HG03571 (cell line): Measurements from ENCODE around the gene CAMK1.

Experiments used
- ATAC-seq: cut with Tn5 transposase; IDR thresholded peaks from one replicate; pipeline ENCODE4 v1.9.1; 2021; ENCODE audit not compliant: unreplicated experiment

CAMK1 gene

DNA sequence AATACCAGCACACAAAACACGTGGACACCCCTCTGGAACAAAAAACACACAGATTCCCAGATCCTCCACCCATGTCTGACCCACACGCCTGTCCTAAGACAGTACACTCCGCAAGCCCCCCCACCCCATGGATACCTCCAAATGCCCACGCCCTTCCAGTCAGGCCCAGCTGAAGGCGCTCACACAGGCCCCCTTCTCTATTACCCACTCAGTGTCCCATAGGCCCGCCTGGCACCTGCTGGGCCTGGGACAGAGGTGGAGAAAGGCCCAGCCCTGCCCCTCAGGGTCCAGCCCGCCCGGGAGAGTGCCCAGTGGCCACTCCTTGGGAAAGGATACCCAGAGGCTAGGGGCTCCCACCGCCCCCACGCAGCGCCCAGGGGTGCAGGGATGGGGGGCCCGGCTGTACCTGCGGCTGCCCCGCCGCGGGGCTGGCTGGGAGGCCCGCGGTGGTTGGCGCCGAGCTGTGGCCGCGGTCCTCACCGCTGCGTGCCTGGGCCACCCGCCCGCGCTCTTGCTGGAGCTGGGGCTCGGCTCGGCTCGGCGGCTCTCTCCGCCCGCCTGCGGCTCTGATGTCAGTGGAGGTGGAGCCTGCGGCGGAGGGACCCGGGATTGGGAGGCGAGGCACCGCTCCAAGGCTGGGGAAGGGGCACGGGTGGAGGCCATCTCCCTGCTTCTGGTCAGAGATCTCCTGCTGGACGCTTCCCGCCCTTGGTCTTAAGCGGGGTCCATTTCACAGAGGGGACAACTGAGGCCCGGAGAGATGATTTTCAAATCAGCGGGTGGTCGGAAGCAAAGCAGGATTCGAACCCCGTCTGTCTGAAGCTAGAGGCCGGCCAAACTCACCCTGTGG, at the start of gene CAMK1:
Gene CAMK1 (minus strand): TSS at position 522 of the 850 bp plus-strand sequence. CDS start 2,198 bp downstream, outside the sequence.
- no peak for ATAC-seq

- ATAC-seq = no peak
These were observed 49.1 kb upstream of the CAMK1 start for GRCh38 chr3:9818666-9819335.

DNA sequence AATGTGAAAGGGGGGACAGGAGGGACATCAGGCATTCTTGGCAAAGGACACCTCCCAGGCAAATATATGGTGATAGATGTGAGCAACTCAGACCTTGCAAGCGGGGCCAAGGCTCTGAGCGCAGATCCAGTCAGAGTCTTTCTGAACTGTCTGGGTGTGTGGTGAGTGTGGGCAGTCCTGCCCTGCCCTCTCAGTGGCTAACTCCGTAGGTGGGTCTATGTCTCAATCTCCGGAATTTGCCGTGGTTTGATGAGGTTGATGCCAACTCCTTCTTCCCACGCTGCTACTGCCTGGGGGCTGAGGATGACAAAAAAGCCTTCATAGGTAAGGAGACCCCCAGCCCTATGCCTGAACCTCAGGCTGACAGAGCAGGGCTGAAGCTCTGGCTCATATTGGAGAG, 47.7 kb upstream of the CAMK1 start:
- ATAC-seq = no peak

DNA sequence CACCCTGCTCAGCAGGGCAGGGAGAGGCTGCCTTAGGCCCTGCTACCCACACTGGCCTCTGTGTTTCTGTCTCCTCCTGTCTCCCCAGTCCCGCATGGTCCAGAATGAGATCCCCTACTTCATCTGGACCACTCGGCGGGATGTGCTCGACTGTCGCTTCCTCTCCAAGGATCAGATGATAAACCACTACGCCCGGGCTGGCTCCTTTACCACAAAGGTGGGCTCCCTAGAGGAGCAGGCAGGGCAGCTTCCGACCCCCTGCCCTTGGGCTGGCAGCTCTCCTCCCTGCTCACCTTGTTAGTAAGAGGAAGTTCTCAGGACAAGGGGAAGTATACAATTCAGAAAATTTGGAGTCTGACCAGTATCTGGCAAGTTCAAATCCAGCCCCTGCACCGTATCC, 46.2 kb upstream of the CAMK1 start:
- ATAC-seq = no peak

DNA sequence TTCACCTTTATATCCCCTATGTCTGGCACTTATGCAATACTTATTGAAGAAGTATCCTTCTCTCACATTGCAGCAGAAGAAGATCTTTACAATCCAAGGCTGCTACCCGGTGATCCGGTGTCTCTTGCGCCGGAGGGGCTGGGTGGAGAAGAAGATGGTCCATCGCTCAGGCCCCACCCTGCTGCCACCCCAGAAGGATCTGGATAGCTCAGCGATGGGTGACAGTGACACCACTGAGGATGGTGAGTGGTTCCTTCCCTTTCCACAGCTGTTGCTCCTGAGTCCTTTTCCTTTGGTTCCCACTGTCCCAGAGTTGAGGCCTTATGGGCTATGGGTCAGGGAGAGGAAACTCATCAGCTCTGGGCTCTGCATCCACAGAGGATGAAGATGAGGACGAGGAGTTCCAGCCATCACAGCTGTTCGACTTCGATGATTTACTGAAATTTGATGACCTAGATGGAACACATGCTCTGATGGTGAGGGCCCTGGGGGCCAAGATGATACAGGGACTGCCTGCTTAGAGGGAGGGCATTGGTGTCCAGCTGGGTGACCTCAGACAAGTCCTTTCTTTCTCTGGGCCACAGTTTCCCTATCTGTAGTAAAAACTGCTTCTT, 43.2 kb upstream of the CAMK1 start:
- ATAC-seq = no peak

- ATAC-seq = no peak
These were observed 41.1 kb upstream of the CAMK1 start for GRCh38 chr3:9810846-9811245.

DNA sequence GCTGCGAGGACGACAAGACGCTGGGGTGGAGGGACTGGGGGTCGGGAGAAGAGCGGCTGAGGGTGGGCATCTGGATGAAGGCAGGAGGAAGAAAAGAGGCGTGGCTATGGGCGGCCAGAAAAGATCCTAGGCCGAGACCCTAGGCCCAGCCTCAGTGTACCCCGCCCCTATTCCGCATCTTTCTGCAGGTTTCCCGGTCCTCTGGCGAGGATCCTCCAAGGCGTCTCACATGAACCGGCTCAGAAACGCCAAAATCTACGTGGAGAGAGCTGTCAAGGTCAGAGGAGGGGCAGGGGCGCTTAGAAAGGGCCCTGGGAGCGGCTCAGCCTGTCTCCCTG, 40.7 kb upstream of the CAMK1 start:
- no peak for ATAC-seq

DNA sequence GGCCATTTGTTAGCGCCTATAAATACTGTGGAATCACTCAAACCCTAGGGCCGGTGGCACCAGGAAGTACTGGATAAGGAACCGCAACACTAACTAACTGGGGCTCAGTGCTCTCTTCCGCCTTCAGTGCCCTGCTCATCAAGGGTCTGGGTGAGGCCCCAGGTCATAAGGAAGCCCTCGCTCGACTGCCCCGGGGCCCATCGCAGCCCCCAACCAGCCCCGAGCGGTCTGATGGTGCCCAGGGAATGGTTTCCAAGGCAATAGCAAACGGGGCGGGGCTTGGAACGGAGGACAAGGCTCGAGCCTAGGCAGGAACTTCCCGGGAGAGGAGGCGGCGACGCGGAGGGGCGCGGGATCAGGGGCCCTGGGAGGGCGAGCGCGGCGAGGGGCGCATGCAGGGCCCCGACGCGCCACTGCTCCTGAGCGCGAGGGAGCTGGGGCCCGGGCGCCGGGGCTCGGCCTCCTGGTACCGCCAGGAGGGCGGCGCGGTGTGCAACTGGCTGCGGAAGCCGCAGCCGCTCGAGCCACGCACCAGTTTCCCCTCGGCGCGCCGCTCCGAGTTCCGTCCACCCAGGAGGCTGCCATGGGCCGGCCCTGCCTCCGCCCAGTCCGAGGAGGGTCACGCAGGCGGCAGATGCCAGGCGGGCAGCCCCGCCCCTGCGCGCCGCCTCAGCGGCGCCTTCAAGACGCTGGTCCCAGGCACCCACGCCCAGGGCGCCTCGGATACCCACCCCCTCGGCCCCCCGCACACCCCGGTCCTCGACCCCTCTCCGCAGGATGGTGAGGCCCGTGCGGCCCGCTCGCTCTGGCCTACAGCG, 40.1 kb upstream of the CAMK1 start, which contains the start of gene TTLL3:
Gene TTLL3 (plus strand): TSS at position 648 of the 818 bp plus-strand sequence. CDS start 400 bp downstream, outside the sequence.
- ATAC-seq = peak; percentile 44

- no peak for ATAC-seq
These were observed 39.5 kb upstream of the CAMK1 start for GRCh38 chr3:9809239-9809614.

GRCh38 chr3:9808345-9809037, 38.7 kb upstream of the CAMK1 start:
- no peak for ATAC-seq

- ATAC-seq = no peak
These were observed 38.2 kb upstream of the CAMK1 start for GRCh38 chr3:9807981-9808344.

DNA sequence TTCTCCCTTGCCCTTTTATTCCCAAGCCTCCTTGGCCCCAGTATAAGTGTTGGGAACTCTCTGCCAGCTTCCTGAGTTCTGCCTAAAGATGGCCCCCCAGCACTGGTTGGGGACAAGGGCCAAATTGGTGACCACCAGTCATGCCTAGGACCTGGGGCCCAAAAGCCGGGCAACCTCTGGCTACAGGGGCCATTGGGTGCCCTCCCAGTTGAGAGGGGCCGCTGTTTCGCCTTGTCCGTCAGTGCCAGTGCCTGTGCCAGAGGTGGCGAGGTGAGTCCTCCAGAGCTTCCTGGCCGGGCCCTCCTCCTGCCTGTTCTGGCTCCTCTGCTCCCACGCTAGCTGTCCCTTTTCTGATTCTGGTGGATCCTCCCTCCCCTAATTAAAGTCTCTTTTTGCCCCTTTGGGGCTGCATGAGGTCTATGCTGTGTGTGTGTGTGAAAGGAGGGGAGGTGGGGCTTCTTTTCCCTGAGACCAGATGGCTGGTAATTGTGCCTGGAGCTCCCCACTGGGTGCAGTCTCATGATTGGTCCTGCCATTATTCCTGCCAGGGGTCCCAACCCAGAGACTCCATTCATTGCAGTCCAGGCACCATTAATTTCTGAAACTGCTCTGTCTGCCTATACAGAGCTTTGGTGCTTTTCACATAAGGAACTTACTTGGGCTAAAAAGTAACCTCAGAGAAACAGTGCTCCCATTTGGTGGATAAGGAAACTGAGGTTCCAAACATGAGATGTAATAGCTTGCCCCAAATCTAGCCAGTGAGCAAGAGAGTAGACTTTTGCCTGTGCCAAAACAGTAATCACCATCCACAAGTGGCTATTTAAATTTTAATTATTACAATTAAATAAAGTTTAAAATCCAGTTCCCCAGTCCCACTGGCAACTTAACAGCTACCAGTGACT, 37.2 kb upstream of the CAMK1 start:
- ATAC-seq = no peak

- ATAC-seq = no peak
These were observed 36.4 kb upstream of the CAMK1 start for GRCh38 chr3:9806137-9806536.

DNA sequence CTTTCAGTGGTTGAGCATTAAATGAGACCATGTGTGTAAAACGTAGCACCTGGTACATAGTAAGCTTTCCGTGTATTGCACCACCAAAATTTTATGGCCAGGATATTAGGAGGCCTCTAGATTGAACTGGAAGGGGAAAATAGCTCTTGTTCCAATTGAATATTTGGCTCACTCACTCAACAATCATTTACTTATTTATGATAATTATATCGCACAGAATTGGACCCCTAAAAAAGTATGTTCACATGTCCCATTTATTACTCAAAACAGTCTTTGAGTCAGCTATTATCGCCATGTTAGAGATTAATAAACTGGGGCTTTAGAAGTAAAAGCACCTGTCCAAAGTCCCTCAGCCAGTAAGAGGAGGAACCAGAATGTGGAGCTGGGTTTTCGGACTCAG, 35.2 kb upstream of the CAMK1 start:
- no peak for ATAC-seq

DNA sequence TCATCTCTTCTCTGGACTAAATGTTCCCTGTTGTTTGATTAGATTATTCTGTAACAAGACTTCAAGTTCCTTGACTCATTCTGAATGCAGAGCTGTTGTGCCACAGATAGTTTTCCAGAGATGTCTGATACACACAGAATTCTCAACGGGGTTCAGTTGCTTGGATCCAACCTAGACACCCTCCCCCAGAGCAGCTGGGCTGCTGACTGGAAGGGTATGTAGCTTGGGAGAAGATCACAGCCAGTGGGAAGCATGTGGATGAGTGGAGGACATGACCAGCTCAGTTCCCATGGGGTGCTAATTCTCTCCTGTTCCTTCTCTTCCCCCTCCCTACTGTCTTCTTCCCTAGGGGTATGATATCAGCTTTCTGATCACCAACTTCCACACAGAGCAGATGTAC, 33.7 kb upstream of the CAMK1 start:
- no peak for ATAC-seq

- ATAC-seq = no peak
These were observed 30.8 kb upstream of the CAMK1 start for GRCh38 chr3:9800529-9800928.

- no peak for ATAC-seq
These were observed 27.6 kb upstream of the CAMK1 start for GRCh38 chr3:9797196-9797945.

GRCh38 chr3:9795207-9795606, 25.5 kb upstream of the CAMK1 start:
- no peak for ATAC-seq

DNA sequence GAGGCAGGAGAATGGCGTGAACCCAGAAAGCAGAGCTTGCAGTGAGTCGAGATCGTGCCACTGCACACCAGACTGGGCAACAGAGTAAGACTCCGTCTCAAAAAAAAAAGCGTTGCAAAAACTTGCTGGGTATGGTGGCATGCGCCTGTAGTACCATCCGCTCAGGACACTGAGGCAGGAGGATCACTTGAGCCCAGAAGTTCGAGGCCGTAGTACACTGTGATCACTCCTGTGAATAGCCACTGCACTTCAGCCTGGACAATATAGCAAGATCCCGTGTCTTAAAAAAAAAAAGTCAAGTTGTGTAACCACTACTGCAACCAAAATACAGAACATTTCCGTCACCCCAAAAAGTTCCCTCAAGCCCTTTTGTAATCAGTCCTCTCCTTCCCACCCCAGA, 24.7 kb upstream of the CAMK1 start:
- ATAC-seq = no peak
